ENCODE results near the gene TRMO.

- no peak for TF ChIP-seq CTCF (IDR thresholded peaks at IDR 0.05; ENCODE audit: low read depth, low read length, poor library complexity, severe bottlenecking)
- no peak for TF ChIP-seq EZH2phosphoT487 (IDR thresholded peaks at IDR 0.05; ENCODE audit: borderline replicate concordance, low read length)
Measured at GRCh38 chr9:97857606-97858392, 64.5 kb downstream of the TRMO start.

All from DOHH2 (cell line).